HepG2 (cell line): ENCODE results near the gene BANK1. TPM values are rescaled to one million over a fixed set of nuclear protein-coding genes. Genes with fewer than 3 reads are reported as not detected.

ENCODE experiments used
- ATAC-seq: fragments of 200-7000 bp; cut with Tn5 transposase; 3 replicates; pipeline ENCODE4 v1.9.1; 2020; ENCODE audit warnings: mild to moderate bottlenecking, moderate library complexity
- BruUV-seq: library from RNA; stranded (reverse); fragments of 400-500 nt; replicated peaks from 2 replicates; lab custom pipeline; 2021; lab: Mats Ljungman, UMichigan
- CTCF ChIA-PET: fragments of 300-600 bp; formaldehyde crosslinking; extraction: SDS; loops from one replicate; lab custom pipeline; 2021; ENCODE audit warnings: low total read pairs, inconsistent platforms, low intra/inter-chr PET ratio; lab: Yijun Ruan, JAX
- POLR2A ChIA-PET: fragments of 350-600 bp; sonication (Branson Sonifier 250); formaldehyde crosslinking; loops from one replicate; lab custom pipeline; 2020; ENCODE audit warnings: antibody characterized with exemption, inconsistent platforms; lab: Yijun Ruan, JAX
- DNase-seq: peaks from one replicate; pipeline ENCODE4 v3.0.0-alpha.2; 2015; ENCODE audit warnings: low spot score
- FAIRE-seq: peaks from 3 replicates; lab custom pipeline; 2011; peaks lifted over from hg19 to GRCh38; lab: Jason Lieb, UNC
- H2AFZ ChIP-seq: one replicate; pipeline ENCODE4 v1.6.1; 2011; ENCODE audit warnings: low read length, inconsistent platforms
- H3K27ac ChIP-seq: fragments of 300-600 bp; 3 replicates; pipeline ENCODE4 v1.8.0; 2011; ENCODE audit warnings: mixed run types, mild to moderate bottlenecking, mixed read lengths, low read length, inconsistent platforms; ENCODE audit not compliant: insufficient read depth; ENCODE audit errors: extremely low read length
- H3K27me3 ChIP-seq, 2 experiments: fragments of 200-600 bp in 1 of 2; 2 replicates in 1 of 2; 3 replicates in 1 of 2; pipeline versions ENCODE4 v1.6.0 to v1.8.0; 2011; ENCODE audit warnings: low read length in 2 of 2, mild to moderate bottlenecking in 2 of 2, moderate library complexity in 2 of 2, inconsistent platforms in 1 of 2; ENCODE audit not compliant: insufficient read depth in 2 of 2, control insufficient read depth in 1 of 2
- H3K36me3 ChIP-seq, 2 experiments: fragments of 200-600 bp in 1 of 2; replicated peaks in 1 of 2; 2 replicates in 1 of 2; 3 replicates in 1 of 2; pipeline versions ENCODE4 v1.5.1 to v1.8.0; 2011; ENCODE audit warnings: low read length in 2 of 2, inconsistent platforms in 1 of 2; ENCODE audit not compliant: insufficient read depth in 2 of 2, control insufficient read depth in 1 of 2
- H3K4me1 ChIP-seq: 2 replicates; pipeline ENCODE4 v1.5.1; 2012; ENCODE audit warnings: low read length, inconsistent platforms; ENCODE audit not compliant: insufficient read depth
- H3K4me2 ChIP-seq: 2 replicates; pipeline ENCODE4 v1.6.0; 2011; ENCODE audit warnings: low read depth, low read length, inconsistent platforms
- H3K4me3 ChIP-seq, 3 experiments: fragments of 200-600 bp in 1 of 3; sonication (generic), shearing (Covaris generic) in 1 of 3; replicated peaks in 1 of 3; 2 replicates each; pipeline ENCODE4 v1.5.1; 2011 to 2016; ENCODE audit warnings: low read length in 3 of 3, inconsistent platforms in 2 of 3, low read depth in 2 of 3, mild to moderate bottlenecking in 2 of 3, control low read depth in 1 of 3, mixed read lengths in 1 of 3; ENCODE audit not compliant: insufficient read depth in 1 of 3
- H3K79me2 ChIP-seq: one replicate; pipeline ENCODE4 v1.6.1; 2011; ENCODE audit warnings: low read length, inconsistent platforms; ENCODE audit not compliant: insufficient read depth
- H3K9ac ChIP-seq: 2 replicates; pipeline ENCODE4 v1.6.0; 2011; ENCODE audit warnings: mild to moderate bottlenecking, low read depth, low read length, inconsistent platforms; ENCODE audit not compliant: insufficient read depth
- H3K9me3 ChIP-seq: 2 replicates; pipeline ENCODE4 v1.5.1; 2012; ENCODE audit warnings: mild to moderate bottlenecking, low read length
- H4K20me1 ChIP-seq: 2 replicates; pipeline ENCODE4 v1.6.0; 2011; ENCODE audit warnings: inconsistent platforms, mild to moderate bottlenecking, low read length, moderate library complexity; ENCODE audit not compliant: insufficient read depth
- FOSL2 ChIP-seq: sonication (generic); formaldehyde crosslinking; IDR thresholded peaks from 2 replicates; pipeline ENCODE4 v1.4.0; 2020; ENCODE audit warnings: missing genetic modification reagents
- HIVEP1 ChIP-seq: sonication (generic); formaldehyde crosslinking; IDR thresholded peaks from 2 replicates; pipeline ENCODE4 v1.4.0; 2020; ENCODE audit warnings: mild to moderate bottlenecking, missing genetic modification reagents
- KAT2B ChIP-seq: fragments of 150-350 bp; IDR thresholded peaks from 2 replicates; pipeline ENCODE4 v1.6.1; 2014; ENCODE audit warnings: low read depth, low read length, borderline replicate concordance
- NFIC ChIP-seq: IDR thresholded peaks from 2 replicates; pipeline ENCODE4 v1.6.1; 2012; ENCODE audit warnings: mild to moderate bottlenecking, low read length, inconsistent platforms
- TCF12 ChIP-seq, 2 experiments: fragments of 450-650 bp in 1 of 2; sonication (generic) in 1 of 2; formaldehyde crosslinking in 1 of 2; IDR thresholded peaks; 2 replicates each; pipeline versions ENCODE4 v1.6.1 to v1.8.0; 2017 to 2022; ENCODE audit warnings: antibody characterized with exemption in 1 of 2, mild to moderate bottlenecking in 1 of 2, missing genetic modification reagents in 1 of 2, moderate library complexity in 1 of 2
- WIZ ChIP-seq: sonication (generic); formaldehyde crosslinking; IDR thresholded peaks from 2 replicates; pipeline ENCODE4 v1.5.1; 2020; ENCODE audit warnings: mild to moderate bottlenecking, missing genetic modification reagents
- ZNF24 ChIP-seq: fragments of 450-650 bp; IDR thresholded peaks from 2 replicates; pipeline ENCODE4 v1.6.1; 2017; ENCODE audit warnings: antibody characterized with exemption, mild to moderate bottlenecking
- ZNF562 ChIP-seq: sonication (generic); formaldehyde crosslinking; IDR thresholded peaks from 2 replicates; pipeline ENCODE4 v1.8.0; 2022; ENCODE audit warnings: missing genetic modification reagents, borderline replicate concordance
- WGBS: methylation state at CpG from one replicate; pipeline ENCODE4 v1.1.6; 2017; ENCODE audit warnings: low lambda C conversion rate; 5-methylcytosine and 5-hydroxymethylcytosine counted together
- in situ Hi-C: cut with HindIII; loops from 2 replicates; pipeline ENCODE4 v1.10.0; 2017; ENCODE audit warnings: low pct_unique_long_range_greater_than_20kb; ENCODE audit not compliant: extremely low pct_ligation_motif_present
- intact Hi-C: fragments of 100-400 bp; cut with micrococcal nuclease; formaldehyde crosslinking; loops from one replicate; pipeline ENCODE4 v1.10.0; 2022; ENCODE audit not compliant: unreplicated experiment
- polyA plus RNA-seq, 8 experiments: library from polyadenylated mRNA; depleted of rRNA in 3 of 8; stranded (reverse) in 7 of 8; unstranded in 1 of 8; fragments of >200 nt; fragmentation: Illumina TruSeq in 4 of 8; extraction: Trizol in 4 of 8; gene quantifications; 2 replicates each; pipeline versions ENCODE4 v1.2.1 to v1.2.3, GENCODE V29; 2011 to 2016; ENCODE audit warnings: low read depth in 4 of 8, missing spikeins in 1 of 8, mixed read lengths in 1 of 8; ENCODE audit not compliant: insufficient read depth in 1 of 8
- total RNA-seq, 5 experiments: library from RNA; depleted of rRNA; stranded (reverse); fragments of >200 nt; fragmentation: Illumina TruSeq; extraction: Trizol; gene quantifications; 2 replicates each; pipeline ENCODE4 v1.2.3, GENCODE V29; 2016; ENCODE audit warnings: low read depth in 1 of 5
- TF ChIP-seq, protein P1 (sequence below), 2 experiments: sonication (generic) in 1 of 2; formaldehyde crosslinking in 1 of 2; IDR thresholded peaks; 2 replicates each; pipeline versions ENCODE4 v1.4.0 to v1.6.1; 2018 to 2020; ENCODE audit warnings: missing genetic modification reagents in 2 of 2, borderline replicate concordance in 1 of 2, low read depth in 1 of 2, mild to moderate bottlenecking in 1 of 2, missing biosample characterization in 1 of 2
- TF ChIP-seq, protein P2 (sequence below): sonication (generic); formaldehyde crosslinking; IDR thresholded peaks from 2 replicates; pipeline ENCODE4 v1.8.1; 2022; ENCODE audit warnings: mild to moderate bottlenecking, missing genetic modification reagents

Gene BANK1
- total and polyA plus RNA-seq, 2 of the 13 experiments (the other 11 are each of a cell fraction or from before 2014, with no cell fraction given) = 0.15 TPM; not detected in 1

DNA sequence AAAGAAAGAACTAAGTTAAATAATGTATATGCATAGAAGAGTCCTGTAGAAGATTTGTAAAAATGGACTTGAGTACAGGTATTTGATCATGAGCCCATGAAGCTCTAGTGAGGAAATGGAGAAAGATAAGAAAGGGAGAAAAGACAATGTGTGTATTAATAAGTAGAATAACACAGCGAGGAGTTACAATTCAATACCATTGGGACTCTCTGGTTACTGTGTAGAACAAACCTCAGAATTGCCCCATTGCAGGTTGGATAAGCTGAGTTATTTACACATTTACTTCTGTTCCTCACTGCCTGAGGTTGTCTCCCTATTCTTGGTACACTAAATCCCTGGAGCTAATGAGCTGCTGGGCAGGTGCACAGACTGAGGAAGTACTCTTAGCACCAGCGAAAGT is 33.3 kb downstream of the BANK1 start:
- WGBS = 0% methylated on average over 2 of the region's 2 CpGs
- CTCF ChIA-PET = no interaction called here

More for the DNA sequence above, 33.3 kb downstream of the BANK1 start:
- Histone ChIP-seq H3K4me3 (no peak overlapping the region), H3K4me2 (no peak overlapping the region), H4K20me1 (no peaks in the 10 kb centered on the region), H2AFZ (no peak overlapping the region), H3K27ac (no peak overlapping the region), H3K36me3 (no peaks in the 10 kb centered on the region), H3K9ac (no peak overlapping the region), H3K27me3 (no peaks in the 10 kb centered on the region), H3K79me2 (no peaks in the 10 kb centered on the region), H3K4me1 (no peaks in the 10 kb centered on the region), H3K9me3 (no peaks in the 10 kb centered on the region)
- DNase-seq = no peak
- in situ Hi-C loops (no loop called here), intact Hi-C loops (no loop called here)
- POLR2A ChIA-PET = no interaction called here
- ATAC-seq = no peak
- no TSS peak for BruUV-seq
- TF ChIP-seq, protein P1, sequence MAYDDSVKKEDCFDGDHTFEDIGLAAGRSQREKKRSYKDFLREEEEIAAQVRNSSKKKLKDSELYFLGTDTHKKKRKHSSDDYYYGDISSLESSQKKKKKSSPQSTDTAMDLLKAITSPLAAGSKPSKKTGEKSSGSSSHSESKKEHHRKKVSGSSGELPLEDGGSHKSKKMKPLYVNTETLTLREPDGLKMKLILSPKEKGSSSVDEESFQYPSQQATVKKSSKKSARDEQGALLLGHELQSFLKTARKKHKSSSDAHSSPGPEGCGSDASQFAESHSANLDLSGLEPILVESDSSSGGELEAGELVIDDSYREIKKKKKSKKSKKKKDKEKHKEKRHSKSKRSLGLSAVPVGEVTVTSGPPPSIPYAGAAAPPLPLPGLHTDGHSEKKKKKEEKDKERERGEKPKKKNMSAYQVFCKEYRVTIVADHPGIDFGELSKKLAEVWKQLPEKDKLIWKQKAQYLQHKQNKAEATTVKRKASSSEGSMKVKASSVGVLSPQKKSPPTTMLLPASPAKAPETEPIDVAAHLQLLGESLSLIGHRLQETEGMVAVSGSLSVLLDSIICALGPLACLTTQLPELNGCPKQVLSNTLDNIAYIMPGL (CRISPR knock-in tag; IDR thresholded peaks at IDR 0.05; ENCODE audit: borderline replicate concordance in 1 of 2, low read depth in 1 of 2) = no peak
- no peak for TF ChIP-seq NFIC
- no peak for TF ChIP-seq TCF12 (IDR thresholded peaks at IDR 0.05)
- TF ChIP-seq TCF12 (CRISPR knock-in tag; IDR thresholded peaks at IDR 0.05) = no peak
- no peak for TF ChIP-seq ZNF562 (CRISPR knock-in tag)
- no peak for TF ChIP-seq ZNF24
- TF ChIP-seq WIZ = no peak
- no peak for TF ChIP-seq FOSL2 (CRISPR knock-in tag)
- no peak for TF ChIP-seq KAT2B
- TF ChIP-seq HIVEP1 (CRISPR knock-in tag) = no peak
- TF ChIP-seq, protein P2, sequence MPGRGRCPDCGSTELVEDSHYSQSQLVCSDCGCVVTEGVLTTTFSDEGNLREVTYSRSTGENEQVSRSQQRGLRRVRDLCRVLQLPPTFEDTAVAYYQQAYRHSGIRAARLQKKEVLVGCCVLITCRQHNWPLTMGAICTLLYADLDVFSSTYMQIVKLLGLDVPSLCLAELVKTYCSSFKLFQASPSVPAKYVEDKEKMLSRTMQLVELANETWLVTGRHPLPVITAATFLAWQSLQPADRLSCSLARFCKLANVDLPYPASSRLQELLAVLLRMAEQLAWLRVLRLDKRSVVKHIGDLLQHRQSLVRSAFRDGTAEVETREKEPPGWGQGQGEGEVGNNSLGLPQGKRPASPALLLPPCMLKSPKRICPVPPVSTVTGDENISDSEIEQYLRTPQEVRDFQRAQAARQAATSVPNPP = no peak
- no peak for FAIRE-seq
